Gastroesophageal sphincter (tissue), 3 donors: Measurements from ENCODE around the gene FAM13A.

Source experiments
- EP300 ChIP-seq: sonication (generic); formaldehyde crosslinking; IDR thresholded peaks from one replicate; pipeline ENCODE4 v1.6.1; 2017; ENCODE audit warnings: antibody characterized with exemption, mild to moderate bottlenecking
- POLR2AphosphoS5 ChIP-seq: sonication (generic); formaldehyde crosslinking; IDR thresholded peaks from one replicate; pipeline ENCODE4 v1.6.1; 2017; ENCODE audit warnings: antibody characterized with exemption
- TF ChIP-seq, protein P1 (sequence below), 4 experiments: fragments of 200-600 bp in 2 of 4; fragments of 450-650 bp in 2 of 4; sonication (generic) in 1 of 4; IDR thresholded peaks; one replicate each; pipeline ENCODE4 v1.5.1; 2017 to 2019; ENCODE audit warnings: antibody characterized with exemption in 4 of 4, mild to moderate bottlenecking in 2 of 4, moderate library complexity in 2 of 4

- TF ChIP-seq, protein P1, sequence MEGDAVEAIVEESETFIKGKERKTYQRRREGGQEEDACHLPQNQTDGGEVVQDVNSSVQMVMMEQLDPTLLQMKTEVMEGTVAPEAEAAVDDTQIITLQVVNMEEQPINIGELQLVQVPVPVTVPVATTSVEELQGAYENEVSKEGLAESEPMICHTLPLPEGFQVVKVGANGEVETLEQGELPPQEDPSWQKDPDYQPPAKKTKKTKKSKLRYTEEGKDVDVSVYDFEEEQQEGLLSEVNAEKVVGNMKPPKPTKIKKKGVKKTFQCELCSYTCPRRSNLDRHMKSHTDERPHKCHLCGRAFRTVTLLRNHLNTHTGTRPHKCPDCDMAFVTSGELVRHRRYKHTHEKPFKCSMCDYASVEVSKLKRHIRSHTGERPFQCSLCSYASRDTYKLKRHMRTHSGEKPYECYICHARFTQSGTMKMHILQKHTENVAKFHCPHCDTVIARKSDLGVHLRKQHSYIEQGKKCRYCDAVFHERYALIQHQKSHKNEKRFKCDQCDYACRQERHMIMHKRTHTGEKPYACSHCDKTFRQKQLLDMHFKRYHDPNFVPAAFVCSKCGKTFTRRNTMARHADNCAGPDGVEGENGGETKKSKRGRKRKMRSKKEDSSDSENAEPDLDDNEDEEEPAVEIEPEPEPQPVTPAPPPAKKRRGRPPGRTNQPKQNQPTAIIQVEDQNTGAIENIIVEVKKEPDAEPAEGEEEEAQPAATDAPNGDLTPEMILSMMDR (IDR thresholded peaks at IDR 0.05) = no peak
- TF ChIP-seq EP300 = no peak
- peak; percentile 81 for TF ChIP-seq POLR2AphosphoS5
Measured at GRCh38 chr4:88803600-88804096, 253.3 kb downstream of the FAM13A start.
